Omental fat pad (tissue), 4 donors: ENCODE results near the gene TCP11. TPM values are rescaled to one million over a fixed set of nuclear protein-coding genes. Genes with fewer than 3 reads are reported as not detected.

Experiments
- ATAC-seq: fragments of 150-250 bp; one replicate; pipeline ENCODE4 v1.9.1; 2016; ENCODE audit warnings: mild to moderate bottlenecking, moderate library complexity; ENCODE audit not compliant: low FRiP score
- DNase-seq: peaks from one replicate; pipeline ENCODE4 v3.0.0-alpha.2; 2019; ENCODE audit warnings: low spot score
- CTCF ChIP-seq, 3 donors: fragments of 450-650 bp; IDR thresholded peaks; one replicate each; pipeline ENCODE4 v1.5.1; 2016 to 2017; ENCODE audit warnings: antibody characterized with exemption in 3 of 3, mild to moderate bottlenecking in 3 of 3, moderate library complexity in 2 of 3
- total RNA-seq, 4 donors: library from RNA; depleted of rRNA; stranded (reverse); fragments of >200 nt; gene quantifications; one replicate each; pipeline ENCODE4 v1.1.0, GENCODE V29; 2016

Gene TCP11
- total RNA-seq, 4 donors from 2014 or later: not detected

GRCh38 chr6:35173044-35173426 lies 31.9 kb upstream of the TCP11 start:
- ATAC-seq: no peak
- TF ChIP-seq CTCF (IDR thresholded peaks at IDR 0.05): no peak
- no peak for DNase-seq

GRCh38 chr6:35170891-35171290 lies 29.8 kb upstream of the TCP11 start:
- ATAC-seq: no peak

GRCh38 chr6:35170166-35170565 lies 29.0 kb upstream of the TCP11 start:
- TF ChIP-seq CTCF (IDR thresholded peaks at IDR 0.05): no peak
- DNase-seq (no peak), ATAC-seq (no peak)

More at GRCh38 chr6:35170891-35171290, 29.8 kb upstream of the TCP11 start:
- no peak for TF ChIP-seq CTCF (IDR thresholded peaks at IDR 0.05)
- DNase-seq: no peak

- no peak for DNase-seq
- no peak for ATAC-seq
- TF ChIP-seq CTCF (IDR thresholded peaks at IDR 0.05): no peak
Observed at GRCh38 chr6:35168461-35168861, 27.3 kb upstream of the TCP11 start.

GRCh38 chr6:35167505-35167904 lies 26.4 kb upstream of the TCP11 start:
- no peak for DNase-seq
- no peak for ATAC-seq
- no peak for TF ChIP-seq CTCF (IDR thresholded peaks at IDR 0.05)

- TF ChIP-seq CTCF (IDR thresholded peaks at IDR 0.05): no peak
- ATAC-seq: no peak
- DNase-seq: no peak
Observed at GRCh38 chr6:35166520-35166919, 25.4 kb upstream of the TCP11 start.

- no peak for ATAC-seq
- no peak for TF ChIP-seq CTCF (IDR thresholded peaks at IDR 0.05)
Observed at GRCh38 chr6:35166116-35166515, 25.0 kb upstream of the TCP11 start.

More at GRCh38 chr6:35166116-35166515, 25.0 kb upstream of the TCP11 start:
- no peak for DNase-seq
